GM12801 (cell line): Measurements from ENCODE around the gene CAMKK2.

ENCODE experiments used
- CTCF ChIP-seq: IDR thresholded peaks from one replicate; pipeline ENCODE4 v1.5.1; 2011; ENCODE audit warnings: control low read depth; ENCODE audit not compliant: insufficient read length; ENCODE audit errors: extremely low read depth

Gene CAMKK2

GRCh38 chr12:121263206-121263935, 33.1 kb downstream of the CAMKK2 start:
- TF ChIP-seq CTCF: no peak

GRCh38 chr12:121261398-121261797, 35.1 kb downstream of the CAMKK2 start:
- no peak for TF ChIP-seq CTCF

- TF ChIP-seq CTCF: no peak
Observed at GRCh38 chr12:121260091-121260490, 36.4 kb downstream of the CAMKK2 start.

GRCh38 chr12:121259074-121259473, 37.4 kb downstream of the CAMKK2 start:
- no peak for TF ChIP-seq CTCF

GRCh38 chr12:121255433-121255832, 41.1 kb downstream of the CAMKK2 start:
- TF ChIP-seq CTCF: no peak

GRCh38 chr12:121253638-121254335, 42.7 kb downstream of the CAMKK2 start:
- TF ChIP-seq CTCF: no peak

GRCh38 chr12:121252712-121253345, 43.7 kb downstream of the CAMKK2 start:
- no peak for TF ChIP-seq CTCF
